ENCODE results near the gene LVRN. TPM values are rescaled to one million over a fixed set of nuclear protein-coding genes. Genes with fewer than 3 reads are reported as not detected.

The LVRN gene
- total and polyA plus RNA-seq, 2 donors (not counting 3 experiments of a cell fraction or from before 2014, with no cell fraction given) = 0.11 to 0.38 TPM

DNA sequence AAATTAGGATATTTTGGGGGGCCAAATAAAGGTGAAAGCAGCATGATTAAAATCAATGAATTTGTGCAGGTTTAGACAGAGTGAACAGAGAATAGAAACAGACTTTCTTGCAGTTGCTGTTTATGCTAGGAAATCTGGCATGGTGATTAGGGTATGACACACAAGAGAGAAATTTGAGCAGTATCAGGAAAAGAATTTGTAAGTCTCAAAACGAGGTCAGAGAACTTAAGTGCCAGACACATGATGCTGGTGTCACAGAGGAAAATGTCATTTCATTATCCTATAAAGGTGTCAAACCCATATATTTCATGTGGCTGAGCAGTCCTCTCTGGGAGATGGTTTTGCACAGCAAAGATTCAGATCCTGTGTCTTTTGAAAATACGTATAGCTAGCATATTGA, 15.7 kb downstream of the LVRN start:
- DNase-seq (ENCODE audit: low read depth, low spot score) (peak; percentile 90), FAIRE-seq (peak; percentile 93)
- Histone ChIP-seq H3K27ac (ENCODE audit: insufficient read depth, low read depth, low read length) (peak overlapping the region; percentile 45), H3K36me3 (ENCODE audit: control insufficient read depth in 2 of 2, extremely low read depth in 1 of 2, insufficient read depth in 2 of 2, low read length in 2 of 2) (no peaks in the 10 kb centered on the region), H3K27me3 (ENCODE audit: control insufficient read depth in 2 of 2, insufficient read depth in 2 of 2, low read length in 2 of 2) (no peaks in the 10 kb centered on the region), H3K4me2 (ENCODE audit: insufficient read depth, low read length) (peak overlapping the region; percentile 79), H3K4me1 (ENCODE audit: control insufficient read depth, extremely low read depth, insufficient read depth, low read length) (peaks cover 19% of the 10 kb centered on the region), H4K20me1 (replicated peaks; ENCODE audit: control insufficient read depth, extremely low read depth, insufficient read depth, low read length) (no peaks in the 10 kb centered on the region), H3K9ac (replicated peaks; ENCODE audit: extremely low read depth, insufficient read depth, low read length) (peak overlapping the region; percentile 46), H3K79me2 (ENCODE audit: control insufficient read depth, insufficient read depth, low read length) (no peaks in the 10 kb centered on the region), H2AFZ (ENCODE audit: low read depth, low read length) (no peak overlapping the region), H3K4me3 (replicated peaks in 1 of 3; ENCODE audit: insufficient read depth in 1 of 3, low read depth in 1 of 3, low read length in 3 of 3) (no peak overlapping the region), H3K9me1 (replicated peaks; ENCODE audit: control insufficient read depth, extremely low read depth, insufficient read depth, low read length) (no peaks in the 10 kb centered on the region), H3K9me3 (replicated peaks; ENCODE audit: control insufficient read depth, insufficient read depth, low read length) (no peaks in the 10 kb centered on the region)
- no TSS peak for BruUV-seq (replicated peaks)
- POLR2A ChIA-PET = no interaction called here
- CTCF ChIA-PET = interaction anchor here (1.0 to 1.3 kb wide), 2 partner anchors 10 to 90 kb away, joined by 3 read pairs; no protein-coding TSS in a partner anchor
- TF ChIP-seq POLR2AphosphoS5 (IDR thresholded peaks at IDR 0.05; ENCODE audit: insufficient read depth, low read depth, low read length) (peak; percentile 60), FOS (IDR thresholded peaks at IDR 0.05; ENCODE audit: borderline replicate concordance, insufficient read depth, low read length) (peak; percentile 79), MYC (IDR thresholded peaks at IDR 0.05; ENCODE audit: low read depth, low read length) (no peak), EZH2 (IDR thresholded peaks at IDR 0.05; ENCODE audit: borderline replicate concordance, low read depth, low read length, severe bottlenecking) (no peak), JUN (IDR thresholded peaks at IDR 0.05; ENCODE audit: borderline replicate concordance, insufficient read depth, insufficient read length, low read depth) (peak; percentile 90), POLR2A (IDR thresholded peaks at IDR 0.05; ENCODE audit: low read depth, low read length) (peak; percentile 54), GATA2 (IDR thresholded peaks at IDR 0.05; ENCODE audit: insufficient read depth, insufficient read length, low read depth, low read length) (peak; percentile 91)
- TF ChIP-seq, protein P1, sequence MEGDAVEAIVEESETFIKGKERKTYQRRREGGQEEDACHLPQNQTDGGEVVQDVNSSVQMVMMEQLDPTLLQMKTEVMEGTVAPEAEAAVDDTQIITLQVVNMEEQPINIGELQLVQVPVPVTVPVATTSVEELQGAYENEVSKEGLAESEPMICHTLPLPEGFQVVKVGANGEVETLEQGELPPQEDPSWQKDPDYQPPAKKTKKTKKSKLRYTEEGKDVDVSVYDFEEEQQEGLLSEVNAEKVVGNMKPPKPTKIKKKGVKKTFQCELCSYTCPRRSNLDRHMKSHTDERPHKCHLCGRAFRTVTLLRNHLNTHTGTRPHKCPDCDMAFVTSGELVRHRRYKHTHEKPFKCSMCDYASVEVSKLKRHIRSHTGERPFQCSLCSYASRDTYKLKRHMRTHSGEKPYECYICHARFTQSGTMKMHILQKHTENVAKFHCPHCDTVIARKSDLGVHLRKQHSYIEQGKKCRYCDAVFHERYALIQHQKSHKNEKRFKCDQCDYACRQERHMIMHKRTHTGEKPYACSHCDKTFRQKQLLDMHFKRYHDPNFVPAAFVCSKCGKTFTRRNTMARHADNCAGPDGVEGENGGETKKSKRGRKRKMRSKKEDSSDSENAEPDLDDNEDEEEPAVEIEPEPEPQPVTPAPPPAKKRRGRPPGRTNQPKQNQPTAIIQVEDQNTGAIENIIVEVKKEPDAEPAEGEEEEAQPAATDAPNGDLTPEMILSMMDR (IDR thresholded peaks at IDR 0.05; ENCODE audit: extremely low read depth in 1 of 2, insufficient read depth in 1 of 2, low read depth in 1 of 2, low read length in 2 of 2) = no peak
- TF ChIP-seq, protein P2, sequence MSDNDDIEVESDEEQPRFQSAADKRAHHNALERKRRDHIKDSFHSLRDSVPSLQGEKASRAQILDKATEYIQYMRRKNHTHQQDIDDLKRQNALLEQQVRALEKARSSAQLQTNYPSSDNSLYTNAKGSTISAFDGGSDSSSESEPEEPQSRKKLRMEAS (IDR thresholded peaks at IDR 0.05; ENCODE audit: insufficient read depth, insufficient read length) = no peak
- dilution Hi-C loops (cut with MboI; ENCODE audit: extremely low pct_ligation_motif_present, low sequenced_read_pairs) (no loop called here), intact Hi-C loops (cut with micrococcal nuclease) (loop anchor here (1.0 to 5.0 kb wide), 5 partner anchors 8 to 351 kb away; partner anchors contain the start of genes AP3S1, ARL14EPL, ATG12 and LVRN)
